Forelimb muscle (tissue), 1 donor: ENCODE results near the gene OR6C4. TPM values are rescaled to one million over a fixed set of nuclear protein-coding genes. Genes with fewer than 3 reads are reported as not detected.
"Not testable (repeated sequence)": the region's sequence is repeated elsewhere in the genome, so short reads cannot be mapped to it uniquely, and the experiment has no call there.

Source experiments
- DNase-seq: peaks from one replicate; pipeline ENCODE4 v3.0.0-alpha.2; 2013; ENCODE audit warnings: low read depth
- polyA plus RNA-seq: library from polyadenylated mRNA; unstranded; fragments of 120-200 nt; gene quantifications from one replicate; pipeline ENCODE4 v1.2.1, GENCODE V29; 2013; ENCODE audit not compliant: insufficient read length

The OR6C4 gene
- polyA plus RNA-seq, result not detected

- no peak for DNase-seq
Observed at GRCh38 chr12:55549302-55549701, at the start of gene OR6C4. TSS of gene OR6C4 (plus strand) at chr12:55549602. CDS start at chr12:55551227, 1,625 bp downstream.

GRCh38 chr12:55499810-55500252 lies 49.6 kb upstream of the OR6C4 start:
- no peak for DNase-seq

GRCh38 chr12:55501601-55502000 lies 47.8 kb upstream of the OR6C4 start:
- DNase-seq, result no peak

GRCh38 chr12:55515696-55516095 lies 33.7 kb upstream of the OR6C4 start:
- no peak for DNase-seq

GRCh38 chr12:55516391-55516790 lies 33.0 kb upstream of the OR6C4 start:
- DNase-seq, result no peak

- DNase-seq, result not testable (repeated sequence)
Observed at GRCh38 chr12:55548235-55548634, 1.2 kb upstream of the OR6C4 start.

GRCh38 chr12:55548756-55549155 lies 646 bp upstream of the OR6C4 start:
- no peak for DNase-seq

GRCh38 chr12:55554296-55554695 lies 4.9 kb downstream of the OR6C4 start:
- DNase-seq, result no peak

- DNase-seq, result not testable (repeated sequence)
Observed at GRCh38 chr12:55570060-55570459, 20.7 kb downstream of the OR6C4 start.

- DNase-seq, result not testable (repeated sequence)
Observed at GRCh38 chr12:55570689-55571088, 21.3 kb downstream of the OR6C4 start.

- DNase-seq, result no peak
Observed at GRCh38 chr12:55572168-55572567, 22.8 kb downstream of the OR6C4 start, which contains the start of gene OR2AP1. TSS of gene OR2AP1 (plus strand) at chr12:55572468. CDS start at chr12:55574415, 1,947 bp downstream.

- no peak for DNase-seq
Observed at GRCh38 chr12:55582066-55582465, 32.7 kb downstream of the OR6C4 start.

GRCh38 chr12:55585817-55586216 lies 36.4 kb downstream of the OR6C4 start:
- no peak for DNase-seq

- not testable (repeated sequence) for DNase-seq
Observed at GRCh38 chr12:55590152-55590551, 40.8 kb downstream of the OR6C4 start.

Other genes starting within 250 kb of the OR6C4 start
- not detected for gene OR6C1, start 235.3 kb upstream of the OR6C4 start, polyA plus RNA-seq
- gene OR6C3, start 218.9 kb upstream of the OR6C4 start, polyA plus RNA-seq, result not detected
- not detected for gene OR6C75, start 186.6 kb upstream of the OR6C4 start, polyA plus RNA-seq
- gene OR6C65, start 149.1 kb upstream of the OR6C4 start, polyA plus RNA-seq, result not detected
- gene OR6C76, start 123.3 kb upstream of the OR6C4 start, polyA plus RNA-seq, result not detected
- not detected for gene OR6C2, start 105.5 kb upstream of the OR6C4 start, polyA plus RNA-seq
- not detected for gene OR6C70, start 79.5 kb upstream of the OR6C4 start, polyA plus RNA-seq
- gene OR6C68, start 57.2 kb upstream of the OR6C4 start, polyA plus RNA-seq, result not detected
- gene OR2AP1, start 22.9 kb downstream of the OR6C4 start, polyA plus RNA-seq, result not detected
- not detected for gene OR10P1, start 87.3 kb downstream of the OR6C4 start, polyA plus RNA-seq
- gene ITGA7, start 158.3 kb downstream of the OR6C4 start, polyA plus RNA-seq, result 409 TPM
- 103 TPM for gene BLOC1S1, start 166.4 kb downstream of the OR6C4 start, polyA plus RNA-seq
- gene RDH5, start 170.8 kb downstream of the OR6C4 start, polyA plus RNA-seq, result 31.3 TPM
- gene CD63, start 179.4 kb downstream of the OR6C4 start, polyA plus RNA-seq, result 770 TPM
- 17.2 TPM for gene GDF11, start 193.5 kb downstream of the OR6C4 start, polyA plus RNA-seq